GM23248 (cell line): ENCODE data around the gene ADAMTSL4. TPM values are rescaled to one million over a fixed set of nuclear protein-coding genes. Genes with fewer than 3 reads are reported as not detected.
A peak's percentile ranks its signal among the peaks of the same experiment; 100 is the strongest.

Experiments
- DNase-seq: peaks from one replicate; pipeline ENCODE4 v3.0.0-alpha.2; 2015
- H2AFZ ChIP-seq: fragments of 200-600 bp; sonication (generic); 2 replicates; pipeline ENCODE4 v1.6.1; 2016; ENCODE audit warnings: antibody characterized with exemption
- H3F3A ChIP-seq: fragments of 200-600 bp; sonication (generic); 2 replicates; pipeline ENCODE4 v1.6.1; 2016; ENCODE audit warnings: mild to moderate bottlenecking, antibody characterized with exemption, mixed run types; ENCODE audit not compliant: insufficient read depth
- H3K27ac ChIP-seq: fragments of 200-600 bp; sonication (generic); 2 replicates; pipeline ENCODE4 v1.5.1; 2016; ENCODE audit warnings: mild to moderate bottlenecking
- H3K27me3 ChIP-seq: fragments of 200-600 bp; sonication (generic); replicated peaks from 2 replicates; pipeline ENCODE4 v1.6.1; 2016; ENCODE audit warnings: mild to moderate bottlenecking; ENCODE audit not compliant: insufficient read depth
- H3K36me3 ChIP-seq: fragments of 200-600 bp; sonication (generic); 2 replicates; pipeline ENCODE4 v1.6.1; 2016; ENCODE audit warnings: low read depth, mild to moderate bottlenecking
- H3K4me1 ChIP-seq: fragments of 200-600 bp; sonication (generic); 2 replicates; pipeline ENCODE4 v1.6.1; 2016; ENCODE audit warnings: mild to moderate bottlenecking; ENCODE audit not compliant: insufficient read depth
- H3K4me2 ChIP-seq: fragments of 200-600 bp; sonication (generic); one replicate; pipeline ENCODE4 v1.6.1; 2016; ENCODE audit warnings: mild to moderate bottlenecking; ENCODE audit not compliant: unreplicated experiment
- H3K4me3 ChIP-seq: fragments of 200-600 bp; sonication (generic); 2 replicates; pipeline ENCODE4 v1.5.1; 2016; ENCODE audit warnings: mild to moderate bottlenecking
- H3K79me2 ChIP-seq: fragments of 200-600 bp; sonication (generic); 2 replicates; pipeline ENCODE4 v1.6.1; 2016; ENCODE audit warnings: mild to moderate bottlenecking; ENCODE audit not compliant: insufficient read depth
- H3K9ac ChIP-seq: fragments of 200-600 bp; sonication (generic); 2 replicates; pipeline ENCODE4 v1.6.1; 2016; ENCODE audit warnings: mild to moderate bottlenecking
- H3K9me2 ChIP-seq: fragments of 200-600 bp; sonication (generic); 2 replicates; pipeline ENCODE4 v1.6.1; 2016; ENCODE audit warnings: mixed run types, mild to moderate bottlenecking, moderate library complexity; ENCODE audit not compliant: insufficient read depth
- H3K9me3 ChIP-seq: fragments of 200-600 bp; sonication (generic); one replicate; pipeline ENCODE4 v1.6.1; 2017; ENCODE audit warnings: low read depth
- H4K20me1 ChIP-seq: fragments of 200-600 bp; sonication (generic); 2 replicates; pipeline ENCODE4 v1.6.0; 2016; ENCODE audit not compliant: insufficient read depth
- EZH2 ChIP-seq: fragments of 200-600 bp; sonication (generic); IDR thresholded peaks from 2 replicates; pipeline ENCODE4 v1.6.1; 2018; ENCODE audit warnings: antibody characterized with exemption, mild to moderate bottlenecking; ENCODE audit not compliant: insufficient read depth, poor library complexity, severe bottlenecking
- EZH2phosphoT487 ChIP-seq: fragments of 200-600 bp; sonication (generic); IDR thresholded peaks from 2 replicates; pipeline ENCODE4 v1.6.1; 2018; ENCODE audit warnings: antibody characterized with exemption, moderate library complexity, mild to moderate bottlenecking, low read depth; ENCODE audit not compliant: insufficient read depth
- WGBS, 2 experiments: methylation state at CpG; one replicate each; pipeline ENCODE4 v1.1.6; 2015 to 2017; ENCODE audit warnings: low lambda C conversion rate in 2 of 2, low coverage in 1 of 2; ENCODE audit errors: missing lambda C conversion rate in 2 of 2; 5-methylcytosine and 5-hydroxymethylcytosine counted together
- in situ Hi-C: fragments of 300-500 bp; cut with MboI; formaldehyde crosslinking; loops from 2 replicates; pipeline ENCODE4 v1.15.0; 2020
- polyA plus RNA-seq: library from polyadenylated mRNA; unstranded; fragments of >200 nt; fragmentation: Nextera tagmentation; extraction: Ambion mirVana; gene quantifications from 2 replicates; pipeline ENCODE4 v1.2.1, GENCODE V29; 2016
- total RNA-seq: library from RNA; depleted of rRNA; stranded (reverse); fragments of >200 nt; shearing (Covaris generic); gene quantifications from 2 replicates; pipeline ENCODE4 v1.2.3, GENCODE V29; 2014

Gene ADAMTSL4
- total and polyA plus RNA-seq, 2 experiments from 2014 or later, result 27.6 to 45.4 TPM

- no peak overlapping the region for H3K9ac ChIP-seq
- no peaks in the 10 kb centered on the region; the same call in 1 of the 2 replicates for H3F3A ChIP-seq
- in situ Hi-C loops, result no loop called here
- H3K79me2 ChIP-seq, result peaks cover 19% of the 10 kb centered on the region
- DNase-seq, result no peak
- no peak overlapping the region for H2AFZ ChIP-seq
- TF ChIP-seq EZH2 (no peak), EZH2phosphoT487 (no peak)
- H3K4me2 ChIP-seq, result no peak overlapping the region
- H3K27me3 ChIP-seq, result no peaks in the 10 kb centered on the region
- H3K36me3 ChIP-seq, result no peaks in the 10 kb centered on the region
- H3K9me2 ChIP-seq, result no peaks in the 10 kb centered on the region
- H3K4me3 ChIP-seq, result no peak overlapping the region
- H3K27ac ChIP-seq, result no peak overlapping the region
- H3K9me3 ChIP-seq, result no peaks in the 10 kb centered on the region
- peaks cover 19% of the 10 kb centered on the region for H3K4me1 ChIP-seq
- WGBS, 2 experiments, result 95 to 97% methylated on average over 9 of the region's 9 CpGs
- H4K20me1 ChIP-seq, result no peaks in the 10 kb centered on the region
Observed at GRCh38 chr1:150514260-150514659, 34.9 kb upstream of the ADAMTSL4 start.

- WGBS, 2 experiments, result 41 to 42% methylated on average over 20 to 21 of the region's 21 CpGs
- no peak for TF ChIP-seq EZH2phosphoT487
Observed at GRCh38 chr1:150514913-150515327, 34.3 kb upstream of the ADAMTSL4 start.

GRCh38 chr1:150515328-150516049, 33.7 kb upstream of the ADAMTSL4 start, which contains the start of gene FALEC:
TSS of gene FALEC (plus strand) at chr1:150515752.
- Histone ChIP-seq H3K4me1 (peaks cover 16% of the 10 kb centered on the region; the same call in 1 of the 2 replicates), H3K79me2 (peaks cover 8% of the 10 kb centered on the region; the same call in 1 of the 2 replicates), H3K9ac (peak within 1 kb of the TSS; percentile 70), H3K27me3 (no peaks in the 10 kb centered on the region), H3K27ac (peak within 1 kb of the TSS; percentile 30), H3F3A (no peaks in the 10 kb centered on the region; the same call in 1 of the 2 replicates), H3K4me3 (peak within 1 kb of the TSS; percentile 71), H3K9me2 (no peaks in the 10 kb centered on the region), H3K9me3 (no peaks in the 10 kb centered on the region), H2AFZ (peak within 1 kb of the TSS; percentile 75), H4K20me1 (no peaks in the 10 kb centered on the region), H3K4me2 (peak within 1 kb of the TSS; percentile 75), H3K36me3 (no peaks in the 10 kb centered on the region)
- TF ChIP-seq EZH2phosphoT487 (no peak), EZH2 (no peak)
- DNase-seq, result peak; percentile 99
- WGBS, 2 experiments, result 1 to 2% methylated on average over 50 to 54 of the region's 54 CpGs
- in situ Hi-C loops, result no loop called here

More at GRCh38 chr1:150514913-150515327, 34.3 kb upstream of the ADAMTSL4 start:
- H3K4me2 ChIP-seq, result peak overlapping the region; percentile 75
- H3K79me2 ChIP-seq, result peaks cover 13% of the 10 kb centered on the region; the same call in 1 of the 2 replicates
- no peak for DNase-seq
- H4K20me1 ChIP-seq, result no peaks in the 10 kb centered on the region
- peak overlapping the region; percentile 12 for H3K27ac ChIP-seq
- no peaks in the 10 kb centered on the region for H3K9me3 ChIP-seq
- no peaks in the 10 kb centered on the region for H3K36me3 ChIP-seq
- H3K9me2 ChIP-seq, result no peaks in the 10 kb centered on the region
- peak overlapping the region; percentile 70 for H3K9ac ChIP-seq
- peak overlapping the region; percentile 71 for H3K4me3 ChIP-seq
- in situ Hi-C loops, result no loop called here
- no peaks in the 10 kb centered on the region for H3K27me3 ChIP-seq
- H3F3A ChIP-seq, result no peaks in the 10 kb centered on the region; the same call in 1 of the 2 replicates
- peaks cover 16% of the 10 kb centered on the region; the same call in 1 of the 2 replicates for H3K4me1 ChIP-seq
- peak overlapping the region; percentile 75 for H2AFZ ChIP-seq

GRCh38 chr1:150516050-150516591, 33.1 kb upstream of the ADAMTSL4 start:
- Histone ChIP-seq H2AFZ (peak overlapping the region; percentile 75), H3K79me2 (peaks cover 3% of the 10 kb centered on the region; the same call in 1 of the 2 replicates), H4K20me1 (no peaks in the 10 kb centered on the region), H3K36me3 (no peaks in the 10 kb centered on the region), H3K9me2 (no peaks in the 10 kb centered on the region), H3K4me3 (peak overlapping the region; percentile 71), H3K27me3 (no peaks in the 10 kb centered on the region), H3K27ac (peak overlapping the region; percentile 30), H3K9ac (peak overlapping the region; percentile 70), H3K4me2 (peak overlapping the region; percentile 75), H3K4me1 (peaks cover 16% of the 10 kb centered on the region; the same call in 1 of the 2 replicates), H3F3A (no peaks in the 10 kb centered on the region; the same call in 1 of the 2 replicates), H3K9me3 (no peaks in the 10 kb centered on the region)
- WGBS, 2 experiments, result 2 to 4% methylated on average over 17 to 19 of the region's 19 CpGs
- in situ Hi-C loops, result no loop called here
- DNase-seq, result peak; percentile 56
- no peak for TF ChIP-seq EZH2
- no peak for TF ChIP-seq EZH2phosphoT487
